Measurements from ENCODE around the gene NEGR1.

DNA sequence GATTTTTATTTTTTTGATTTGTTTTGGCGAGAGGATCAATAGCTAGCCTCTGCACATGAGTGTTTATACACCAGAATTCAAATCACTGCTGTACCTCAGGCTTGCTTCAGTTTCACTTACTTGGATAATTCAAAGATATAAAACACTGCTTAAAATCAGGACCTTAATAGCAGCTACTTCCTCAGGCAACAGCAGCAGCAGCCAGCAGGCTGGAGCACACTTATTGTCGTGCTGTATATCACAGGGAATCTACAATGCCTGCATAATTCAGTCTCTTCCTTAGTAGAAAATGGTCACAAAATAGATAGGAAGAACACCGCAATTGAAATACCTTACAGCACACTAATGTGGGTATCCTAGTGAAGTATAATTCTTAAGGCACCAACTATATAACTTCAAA lies 497.3 kb downstream of the NEGR1 start:
- TF ChIP-seq ZNF274 (IDR thresholded peaks at IDR 0.05; ENCODE audit: low read depth, low read length) (no peak), MAX (IDR thresholded peaks at IDR 0.05) (no peak), SRF (IDR thresholded peaks at IDR 0.05; ENCODE audit: low read depth) (no peak), POLR2AphosphoS5 (IDR thresholded peaks at IDR 0.05; ENCODE audit: low read depth, low read length) (no peak), POLR2A (IDR thresholded peaks at IDR 0.05; ENCODE audit: borderline replicate concordance, extremely low read depth, insufficient read depth, insufficient read length) (no peak), EZH2 (IDR thresholded peaks at IDR 0.05) (no peak), YY1 (IDR thresholded peaks at IDR 0.05; ENCODE audit: extremely low read depth, insufficient replicate concordance, low read depth, low read length) (no peak), EGR1 (IDR thresholded peaks at IDR 0.05; ENCODE audit: low read depth) (no peak), EZH2phosphoT487 (IDR thresholded peaks at IDR 0.05; ENCODE audit: borderline replicate concordance) (no peak)
- TF ChIP-seq, protein P1, sequence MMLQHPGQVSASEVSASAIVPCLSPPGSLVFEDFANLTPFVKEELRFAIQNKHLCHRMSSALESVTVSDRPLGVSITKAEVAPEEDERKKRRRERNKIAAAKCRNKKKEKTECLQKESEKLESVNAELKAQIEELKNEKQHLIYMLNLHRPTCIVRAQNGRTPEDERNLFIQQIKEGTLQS (IDR thresholded peaks at IDR 0.05), result no peak
- TF ChIP-seq, protein P2, sequence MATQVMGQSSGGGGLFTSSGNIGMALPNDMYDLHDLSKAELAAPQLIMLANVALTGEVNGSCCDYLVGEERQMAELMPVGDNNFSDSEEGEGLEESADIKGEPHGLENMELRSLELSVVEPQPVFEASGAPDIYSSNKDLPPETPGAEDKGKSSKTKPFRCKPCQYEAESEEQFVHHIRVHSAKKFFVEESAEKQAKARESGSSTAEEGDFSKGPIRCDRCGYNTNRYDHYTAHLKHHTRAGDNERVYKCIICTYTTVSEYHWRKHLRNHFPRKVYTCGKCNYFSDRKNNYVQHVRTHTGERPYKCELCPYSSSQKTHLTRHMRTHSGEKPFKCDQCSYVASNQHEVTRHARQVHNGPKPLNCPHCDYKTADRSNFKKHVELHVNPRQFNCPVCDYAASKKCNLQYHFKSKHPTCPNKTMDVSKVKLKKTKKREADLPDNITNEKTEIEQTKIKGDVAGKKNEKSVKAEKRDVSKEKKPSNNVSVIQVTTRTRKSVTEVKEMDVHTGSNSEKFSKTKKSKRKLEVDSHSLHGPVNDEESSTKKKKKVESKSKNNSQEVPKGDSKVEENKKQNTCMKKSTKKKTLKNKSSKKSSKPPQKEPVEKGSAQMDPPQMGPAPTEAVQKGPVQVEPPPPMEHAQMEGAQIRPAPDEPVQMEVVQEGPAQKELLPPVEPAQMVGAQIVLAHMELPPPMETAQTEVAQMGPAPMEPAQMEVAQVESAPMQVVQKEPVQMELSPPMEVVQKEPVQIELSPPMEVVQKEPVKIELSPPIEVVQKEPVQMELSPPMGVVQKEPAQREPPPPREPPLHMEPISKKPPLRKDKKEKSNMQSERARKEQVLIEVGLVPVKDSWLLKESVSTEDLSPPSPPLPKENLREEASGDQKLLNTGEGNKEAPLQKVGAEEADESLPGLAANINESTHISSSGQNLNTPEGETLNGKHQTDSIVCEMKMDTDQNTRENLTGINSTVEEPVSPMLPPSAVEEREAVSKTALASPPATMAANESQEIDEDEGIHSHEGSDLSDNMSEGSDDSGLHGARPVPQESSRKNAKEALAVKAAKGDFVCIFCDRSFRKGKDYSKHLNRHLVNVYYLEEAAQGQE (IDR thresholded peaks at IDR 0.05; ENCODE audit: low read depth), result no peak
- TF ChIP-seq, protein P3, sequence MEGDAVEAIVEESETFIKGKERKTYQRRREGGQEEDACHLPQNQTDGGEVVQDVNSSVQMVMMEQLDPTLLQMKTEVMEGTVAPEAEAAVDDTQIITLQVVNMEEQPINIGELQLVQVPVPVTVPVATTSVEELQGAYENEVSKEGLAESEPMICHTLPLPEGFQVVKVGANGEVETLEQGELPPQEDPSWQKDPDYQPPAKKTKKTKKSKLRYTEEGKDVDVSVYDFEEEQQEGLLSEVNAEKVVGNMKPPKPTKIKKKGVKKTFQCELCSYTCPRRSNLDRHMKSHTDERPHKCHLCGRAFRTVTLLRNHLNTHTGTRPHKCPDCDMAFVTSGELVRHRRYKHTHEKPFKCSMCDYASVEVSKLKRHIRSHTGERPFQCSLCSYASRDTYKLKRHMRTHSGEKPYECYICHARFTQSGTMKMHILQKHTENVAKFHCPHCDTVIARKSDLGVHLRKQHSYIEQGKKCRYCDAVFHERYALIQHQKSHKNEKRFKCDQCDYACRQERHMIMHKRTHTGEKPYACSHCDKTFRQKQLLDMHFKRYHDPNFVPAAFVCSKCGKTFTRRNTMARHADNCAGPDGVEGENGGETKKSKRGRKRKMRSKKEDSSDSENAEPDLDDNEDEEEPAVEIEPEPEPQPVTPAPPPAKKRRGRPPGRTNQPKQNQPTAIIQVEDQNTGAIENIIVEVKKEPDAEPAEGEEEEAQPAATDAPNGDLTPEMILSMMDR (IDR thresholded peaks at IDR 0.05 in 2 of 3, conservative IDR thresholded peaks at IDR 0.05 in 1 of 3; ENCODE audit: borderline replicate concordance in 1 of 3, insufficient read depth in 1 of 3, low read depth in 2 of 3, low read length in 2 of 3), result no peak
